ENCODE data around the gene NRG4.
"Not testable (repeated sequence)": the region's sequence is repeated elsewhere in the genome, so short reads cannot be mapped to it uniquely, and the experiment has no call there.

NRG4 gene

GRCh38 chr15:76011627-76012551 lies at the start of gene NRG4:
Gene NRG4, minus strand, starts transcription at chr15:76012424. Its CDS starts 1,194 bp downstream, at chr15:76011230.
- no peak for DNase-seq (ENCODE audit: low spot score)
- no peak for FAIRE-seq

GRCh38 chr15:76061700-76062099 lies 49.5 kb upstream of the NRG4 start:
- no peak for DNase-seq (ENCODE audit: low spot score)
- no peak for FAIRE-seq

GRCh38 chr15:76060118-76060989 lies 48.1 kb upstream of the NRG4 start:
- FAIRE-seq (no peak), DNase-seq (ENCODE audit: low spot score) (no peak)

- FAIRE-seq (no peak), DNase-seq (ENCODE audit: low spot score) (no peak)
Observed at GRCh38 chr15:76059320-76060117, 47.3 kb upstream of the NRG4 start, which contains the start of gene TMEM266. Gene TMEM266, plus strand, starts transcription at chr15:76059985. Its CDS starts 74,279 bp downstream, at chr15:76134264.

GRCh38 chr15:76058714-76059319 lies 46.6 kb upstream of the NRG4 start:
- FAIRE-seq (no peak), DNase-seq (ENCODE audit: low spot score) (no peak)

GRCh38 chr15:76057332-76058000 lies 45.2 kb upstream of the NRG4 start:
- FAIRE-seq (no peak), DNase-seq (ENCODE audit: low spot score) (no peak)

- FAIRE-seq (no peak), DNase-seq (ENCODE audit: low spot score) (no peak)
Observed at GRCh38 chr15:76056931-76057330, 44.7 kb upstream of the NRG4 start.

GRCh38 chr15:76054201-76054600 lies 42.0 kb upstream of the NRG4 start:
- not testable (repeated sequence) for DNase-seq (ENCODE audit: low spot score); FAIRE-seq

GRCh38 chr15:76038512-76038911 lies 26.3 kb upstream of the NRG4 start:
- no peak for FAIRE-seq
- DNase-seq (ENCODE audit: low spot score): no peak

GRCh38 chr15:76035593-76035992 lies 23.4 kb upstream of the NRG4 start:
- DNase-seq (ENCODE audit: low spot score): no peak
- no peak for FAIRE-seq

GRCh38 chr15:76034111-76034510 lies 21.9 kb upstream of the NRG4 start:
- DNase-seq (ENCODE audit: low spot score) (no peak), FAIRE-seq (no peak)

- DNase-seq (ENCODE audit: low spot score) (no peak), FAIRE-seq (no peak)
Observed at GRCh38 chr15:76033438-76033837, 21.2 kb upstream of the NRG4 start.

GRCh38 chr15:76032046-76032445 lies 19.8 kb upstream of the NRG4 start:
- FAIRE-seq (no peak), DNase-seq (ENCODE audit: low spot score) (no peak)

GRCh38 chr15:76024021-76024768 lies 12.0 kb upstream of the NRG4 start:
- DNase-seq (ENCODE audit: low spot score) (no peak), FAIRE-seq (no peak)

- DNase-seq (ENCODE audit: low spot score); FAIRE-seq: not testable (repeated sequence)
Observed at GRCh38 chr15:76013470-76013869, 1.2 kb upstream of the NRG4 start.

- FAIRE-seq (no peak), DNase-seq (ENCODE audit: low spot score) (no peak)
Observed at GRCh38 chr15:76010613-76011012, 1.6 kb downstream of the NRG4 start.

- DNase-seq (ENCODE audit: low spot score): no peak
- no peak for FAIRE-seq
Observed at GRCh38 chr15:76006136-76006778, 6.0 kb downstream of the NRG4 start.

- FAIRE-seq (no peak), DNase-seq (ENCODE audit: low spot score) (no peak)
Observed at GRCh38 chr15:76003364-76003763, 8.9 kb downstream of the NRG4 start.

GRCh38 chr15:75995611-75996010 lies 16.6 kb downstream of the NRG4 start:
- DNase-seq (ENCODE audit: low spot score): no peak
- no peak for FAIRE-seq

Data from RCC 7860 (cell line).